Neuronal stem cell (in vitro differentiated cells): Measurements from ENCODE around the gene REL.
A peak's percentile ranks its signal among the peaks of the same experiment; 100 is the strongest.

ENCODE experiments used
- DNase-seq: peaks from one replicate; pipeline ENCODE4 v3.0.0-alpha.2; 2013; ENCODE audit warnings: low spot score
- H2AFZ ChIP-seq: one replicate; pipeline ENCODE4 v1.6.1; 2013; ENCODE audit warnings: mild to moderate bottlenecking, low read length, inconsistent platforms
- H2AK5ac ChIP-seq: 2 replicates; pipeline ENCODE4 v1.6.1; 2013; ENCODE audit warnings: low read depth, mild to moderate bottlenecking, inconsistent platforms, low read length, moderate library complexity, mixed read lengths
- H2BK120ac ChIP-seq: 2 replicates; pipeline ENCODE4 v1.6.1; 2013; ENCODE audit warnings: low read depth, mild to moderate bottlenecking, inconsistent platforms, low read length, moderate library complexity, mixed read lengths
- H2BK12ac ChIP-seq: one replicate; pipeline ENCODE4 v1.6.1; 2013; ENCODE audit warnings: low read length, inconsistent platforms
- H2BK15ac ChIP-seq: 2 replicates; pipeline ENCODE4 v1.6.1; 2013; ENCODE audit warnings: mild to moderate bottlenecking, low read length, inconsistent platforms, mixed read lengths
- H2BK5ac ChIP-seq: one replicate; pipeline ENCODE4 v1.6.1; 2013; ENCODE audit warnings: inconsistent platforms, mild to moderate bottlenecking, low read length, moderate library complexity
- H3K14ac ChIP-seq: one replicate; pipeline ENCODE4 v1.6.1; 2013; ENCODE audit warnings: low read length, inconsistent platforms
- H3K18ac ChIP-seq: 2 replicates; pipeline ENCODE4 v1.6.1; 2013; ENCODE audit warnings: low read length, inconsistent platforms
- H3K23ac ChIP-seq: 2 replicates; pipeline ENCODE4 v1.6.1; 2013; ENCODE audit warnings: low read depth, mild to moderate bottlenecking, mixed read lengths, low read length, inconsistent platforms; ENCODE audit not compliant: poor library complexity
- H3K27ac ChIP-seq: replicated peaks from 3 replicates; pipeline ENCODE4 v1.5.1; 2013; ENCODE audit warnings: low read length, inconsistent platforms
- H3K27me3 ChIP-seq, 3 experiments: 2 replicates each; pipeline ENCODE4 v1.6.1; 2013; ENCODE audit warnings: low read length in 3 of 3, mild to moderate bottlenecking in 2 of 3, inconsistent platforms in 1 of 3, low read depth in 1 of 3, mixed read lengths in 1 of 3, moderate library complexity in 1 of 3; ENCODE audit not compliant: control insufficient read depth in 3 of 3, insufficient read depth in 3 of 3
- H3K36me3 ChIP-seq, 2 donors: replicated peaks in 1 of 2; 2 replicates each; pipeline ENCODE4 v1.6.1; 2013; ENCODE audit warnings: low read length in 2 of 2; ENCODE audit not compliant: control insufficient read depth in 2 of 2, insufficient read depth in 2 of 2
- H3K4ac ChIP-seq: 2 replicates; pipeline ENCODE4 v1.6.1; 2013; ENCODE audit warnings: inconsistent platforms, mild to moderate bottlenecking, low read length, moderate library complexity
- H3K4me1 ChIP-seq, 2 donors: 1 replicate in 1 of 2; 2 replicates in 1 of 2; pipeline ENCODE4 v1.6.1; 2013; ENCODE audit warnings: low read length in 2 of 2, low read depth in 1 of 2; ENCODE audit not compliant: control insufficient read depth in 2 of 2, insufficient read depth in 1 of 2
- H3K4me2 ChIP-seq: one replicate; pipeline ENCODE4 v1.6.1; 2013; ENCODE audit warnings: mild to moderate bottlenecking, low read length, inconsistent platforms; ENCODE audit not compliant: insufficient read depth, poor library complexity, severe bottlenecking
- H3K4me3 ChIP-seq, 2 donors: 2 replicates each; pipeline ENCODE4 v1.5.1; 2013; ENCODE audit warnings: low read length in 2 of 2, mild to moderate bottlenecking in 2 of 2, inconsistent platforms in 1 of 2, moderate library complexity in 1 of 2
- H3K79me1 ChIP-seq: one replicate; pipeline ENCODE4 v1.6.1; 2013; ENCODE audit warnings: low read depth, mild to moderate bottlenecking, inconsistent platforms, low read length, moderate library complexity
- H3K9ac ChIP-seq: one replicate; pipeline ENCODE4 v1.6.1; 2013; ENCODE audit warnings: mild to moderate bottlenecking, low read depth, low read length, inconsistent platforms; ENCODE audit not compliant: poor library complexity
- H3K9me3 ChIP-seq, 2 donors: replicated peaks in 1 of 2; 2 replicates each; pipeline versions ENCODE3 to v1.6.1; 2013; ENCODE audit warnings: low read length in 2 of 2, mild to moderate bottlenecking in 2 of 2, inconsistent platforms in 1 of 2, low read depth in 1 of 2, mixed read lengths in 1 of 2, moderate library complexity in 1 of 2; ENCODE audit not compliant: control insufficient read depth in 2 of 2, insufficient read depth in 1 of 2
- H4K8ac ChIP-seq: one replicate; pipeline ENCODE4 v1.6.1; 2013; ENCODE audit warnings: low read depth, mild to moderate bottlenecking, inconsistent platforms, low read length, moderate library complexity
- H4K91ac ChIP-seq: one replicate; pipeline ENCODE4 v1.6.1; 2013; ENCODE audit warnings: low read length, low read depth, mild to moderate bottlenecking, inconsistent platforms; ENCODE audit not compliant: poor library complexity
- WGBS, 2 donors: extraction: QIAGEN DNeasy Blood & Tissue Kit; methylation state at CpG; one replicate each; pipeline ENCODE4 v1.1.7; 2013; ENCODE audit warnings: missing lambda C conversion rate in 2 of 2, mixed read lengths in 1 of 2; ENCODE audit not compliant: insufficient read length in 2 of 2, insufficient replicate concordance in 1 of 2; ENCODE audit errors: extremely low coverage in 2 of 2; 5-methylcytosine and 5-hydroxymethylcytosine counted together

REL gene

GRCh38 chr2:60934165-60934722, 52.9 kb downstream of the REL start:
- no peak overlapping the region for H2BK5ac ChIP-seq
- no peak overlapping the region for H3K9ac ChIP-seq
- no peak overlapping the region for H3K23ac ChIP-seq
- no peaks in the 10 kb centered on the region for H3K79me1 ChIP-seq
- H3K36me3 ChIP-seq = peaks cover 0 to 17% of the 10 kb centered on the region in 2 donors
- H3K4me1 ChIP-seq = no peaks in the 10 kb centered on the region
- H4K8ac ChIP-seq = no peak overlapping the region
- no CpG with 5 or more reads among the region's 2 CpGs for WGBS, 2 donors
- H3K4me3 ChIP-seq = no peak overlapping the region
- H2BK15ac ChIP-seq = no peak overlapping the region
- DNase-seq = no peak
- H3K9me3 ChIP-seq = peaks cover 0 to 2% of the 10 kb centered on the region in 2 donors
- H2BK120ac ChIP-seq = no peak overlapping the region
- H2AK5ac ChIP-seq = no peak overlapping the region
- H3K27me3 ChIP-seq = no peaks in the 10 kb centered on the region
- H2BK12ac ChIP-seq = no peak overlapping the region
- no peak overlapping the region for H3K4me2 ChIP-seq
- H3K18ac ChIP-seq = no peak overlapping the region
- H3K14ac ChIP-seq = no peak overlapping the region
- H3K4ac ChIP-seq = no peak overlapping the region
- H2AFZ ChIP-seq = no peak overlapping the region
- no peak overlapping the region for H4K91ac ChIP-seq
- no peak overlapping the region for H3K27ac ChIP-seq

- no peak overlapping the region for H2BK120ac ChIP-seq
- no peak overlapping the region for H3K9ac ChIP-seq
- H2BK5ac ChIP-seq = no peak overlapping the region
- no peak overlapping the region for H3K27ac ChIP-seq
- H3K18ac ChIP-seq = no peak overlapping the region
- no peak overlapping the region for H2AFZ ChIP-seq
- no peak overlapping the region for H4K91ac ChIP-seq
- no peak overlapping the region for H2BK12ac ChIP-seq
- H3K27me3 ChIP-seq = no peaks in the 10 kb centered on the region
- H3K14ac ChIP-seq = no peak overlapping the region
- H3K4me1 ChIP-seq = no peaks in the 10 kb centered on the region
- no peak overlapping the region for H3K23ac ChIP-seq
- H2AK5ac ChIP-seq = no peak overlapping the region
- H2BK15ac ChIP-seq = no peak overlapping the region
- H3K9me3 ChIP-seq = peaks cover 0 to 2% of the 10 kb centered on the region in 2 donors
- no peak overlapping the region for H3K4me2 ChIP-seq
- H3K4ac ChIP-seq = no peak overlapping the region
- H3K4me3 ChIP-seq = no peak overlapping the region
- H3K79me1 ChIP-seq = no peaks in the 10 kb centered on the region
- DNase-seq = no peak
- H3K36me3 ChIP-seq = peaks cover 0 to 14% of the 10 kb centered on the region in 2 donors
- H4K8ac ChIP-seq = no peak overlapping the region
- WGBS, 2 donors = no CpG with 5 or more reads among the region's 5 CpGs
These were observed 55.4 kb downstream of the REL start for GRCh38 chr2:60936757-60937156.

GRCh38 chr2:60938301-60938700, 56.9 kb downstream of the REL start:
- no peak overlapping the region for H2BK15ac ChIP-seq
- WGBS, 2 donors = no CpG with 5 or more reads among the region's 7 CpGs
- H3K4me3 ChIP-seq = no peak overlapping the region
- no peak overlapping the region for H2BK5ac ChIP-seq
- no peaks in the 10 kb centered on the region for H3K4me1 ChIP-seq
- no peak overlapping the region for H4K91ac ChIP-seq
- H2BK120ac ChIP-seq = no peak overlapping the region
- no peak for DNase-seq
- no peak overlapping the region for H3K18ac ChIP-seq
- H3K14ac ChIP-seq = no peak overlapping the region
- no peak overlapping the region for H4K8ac ChIP-seq
- no peak overlapping the region for H2BK12ac ChIP-seq
- H3K79me1 ChIP-seq = no peaks in the 10 kb centered on the region
- peaks cover 0 to 2% of the 10 kb centered on the region in 2 donors for H3K9me3 ChIP-seq
- no peaks in the 10 kb centered on the region for H3K27me3 ChIP-seq
- H2AK5ac ChIP-seq = no peak overlapping the region
- no peak overlapping the region for H2AFZ ChIP-seq
- no peak overlapping the region for H3K27ac ChIP-seq
- no peak overlapping the region for H3K4me2 ChIP-seq
- peaks cover 0 to 12% of the 10 kb centered on the region in 2 donors for H3K36me3 ChIP-seq
- no peak overlapping the region for H3K4ac ChIP-seq
- peak overlapping the region; percentile 73 for H3K23ac ChIP-seq
- no peak overlapping the region for H3K9ac ChIP-seq

- no peak overlapping the region for H2BK15ac ChIP-seq
- no peak overlapping the region for H3K4ac ChIP-seq
- no peak overlapping the region for H2AFZ ChIP-seq
- no peak overlapping the region for H3K18ac ChIP-seq
- H3K36me3 ChIP-seq = peaks cover 0 to 12% of the 10 kb centered on the region in 2 donors
- H3K27ac ChIP-seq = no peak overlapping the region
- H4K8ac ChIP-seq = no peak overlapping the region
- no peaks in the 10 kb centered on the region for H3K27me3 ChIP-seq
- no peak overlapping the region for H3K23ac ChIP-seq
- no peak overlapping the region for H3K4me3 ChIP-seq
- whole genome bisulfite sequencing, 2 donors = no CpG with 5 or more reads among the region's 2 CpGs
- H3K14ac ChIP-seq = no peak overlapping the region
- H3K4me2 ChIP-seq = no peak overlapping the region
- no peak overlapping the region for H2BK12ac ChIP-seq
- H3K9ac ChIP-seq = no peak overlapping the region
- no peaks in the 10 kb centered on the region for H3K4me1 ChIP-seq
- H2BK5ac ChIP-seq = no peak overlapping the region
- H3K9me3 ChIP-seq = peaks cover 0 to 2% of the 10 kb centered on the region in 2 donors
- no peak for DNase-seq
- no peak overlapping the region for H4K91ac ChIP-seq
- H2BK120ac ChIP-seq = no peak overlapping the region
- H2AK5ac ChIP-seq = no peak overlapping the region
- no peaks in the 10 kb centered on the region for H3K79me1 ChIP-seq
These were observed 58.2 kb downstream of the REL start for GRCh38 chr2:60939622-60940021.
